Peyer's patch (tissue), 4 donors: ENCODE data around the gene ANP32E. TPM values are rescaled to one million over a fixed set of nuclear protein-coding genes. Genes with fewer than 3 reads are reported as not detected.
"Not testable (repeated sequence)": the region's sequence is repeated elsewhere in the genome, so short reads cannot be mapped to it uniquely, and the experiment has no call there.

Source experiments
- DNase-seq, 3 donors: peaks; one replicate each; pipeline ENCODE4 v3.0.0-alpha.2; 2017 to 2019
- H3K27ac ChIP-seq, 4 donors: fragments of 200-600 bp; sonication (generic); one replicate each; pipeline ENCODE4 v1.5.1; 2016 to 2019
- H3K27me3 ChIP-seq, 2 donors: fragments of 200-600 bp; sonication (generic); one replicate each; pipeline ENCODE4 v1.5.1; 2019
- H3K36me3 ChIP-seq, 3 donors: fragments of 200-600 bp; sonication (generic); one replicate each; pipeline ENCODE4 v1.5.1; 2016 to 2019
- H3K4me1 ChIP-seq, 4 donors: fragments of 200-600 bp; sonication (generic); one replicate each; pipeline ENCODE4 v1.5.1; 2016 to 2019
- H3K4me3 ChIP-seq, 4 donors: fragments of 200-600 bp; sonication (generic); 1 replicate in 3 of 4; 2 replicates in 1 of 4; pipeline ENCODE4 v1.5.1; 2016 to 2019; ENCODE audit warnings: mild to moderate bottlenecking in 1 of 4
- H3K9me3 ChIP-seq, 4 donors: fragments of 200-600 bp; sonication (generic); one replicate each; pipeline ENCODE4 v1.5.1; 2016 to 2019; ENCODE audit warnings: mild to moderate bottlenecking in 1 of 4
- CTCF ChIP-seq, 6 experiments: fragments of 450-650 bp in 4 of 6; fragments of 200-600 bp in 2 of 6; sonication (generic) in 1 of 6; IDR thresholded peaks; one replicate each; pipeline ENCODE4 v1.5.1; 2017 to 2019; ENCODE audit warnings: antibody characterized with exemption in 6 of 6, mild to moderate bottlenecking in 3 of 6, moderate library complexity in 1 of 6
- POLR2A ChIP-seq, 2 donors: fragments of 450-650 bp; IDR thresholded peaks; one replicate each; pipeline ENCODE4 v1.5.1; 2017; ENCODE audit warnings: antibody characterized with exemption in 2 of 2, mild to moderate bottlenecking in 2 of 2, moderate library complexity in 2 of 2
- total RNA-seq, 4 donors: library from RNA; depleted of rRNA; stranded (reverse); fragments of >200 nt; gene quantifications; one replicate each; pipeline ENCODE4 v1.1.0, GENCODE V29; 2016

The ANP32E gene
- total RNA-seq, 4 donors from 2014 or later: 7.3 to 24.8 (median 9.9) TPM

GRCh38 chr1:150249936-150250335 is 14.0 kb upstream of the ANP32E start:
- Histone ChIP-seq H3K36me3 (no peaks in the 10 kb centered on the region), H3K27ac (no peak overlapping the region), H3K4me3 (no peak overlapping the region), H3K9me3 (no peaks in the 10 kb centered on the region), H3K27me3 (no peaks in the 10 kb centered on the region), H3K4me1 (no peaks in the 10 kb centered on the region)
- no peak for DNase-seq
- TF ChIP-seq POLR2A (IDR thresholded peaks at IDR 0.05) (no peak), CTCF (IDR thresholded peaks at IDR 0.05) (no peak)

DNA sequence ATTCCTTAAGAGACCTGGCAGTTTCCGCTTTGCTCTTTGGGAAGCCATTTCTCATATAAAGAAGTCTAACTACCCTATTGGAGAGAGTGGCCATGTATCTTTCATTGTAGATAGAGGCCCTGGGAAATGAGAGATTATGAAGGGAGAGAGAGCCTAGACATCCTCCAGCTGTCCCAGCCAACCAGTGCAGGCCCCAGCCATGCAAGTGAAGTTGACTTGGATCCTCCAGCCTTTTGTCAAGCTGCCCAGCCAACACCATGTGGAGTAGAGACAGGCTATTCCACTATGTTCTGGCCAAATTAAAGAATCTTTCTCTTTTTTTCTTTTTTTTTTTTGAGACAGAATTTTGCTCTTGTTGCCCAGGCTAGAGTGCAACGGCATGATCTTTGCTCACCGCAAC is 7.1 kb upstream of the ANP32E start:
- Histone ChIP-seq H3K4me1 (no peaks in the 10 kb centered on the region), H3K27ac (no peak overlapping the region), H3K27me3 (no peaks in the 10 kb centered on the region), H3K36me3 (no peaks in the 10 kb centered on the region), H3K4me3 (no peak overlapping the region), H3K9me3 (no peaks in the 10 kb centered on the region)
- DNase-seq: no peak
- no peak for TF ChIP-seq CTCF (IDR thresholded peaks at IDR 0.05)
- TF ChIP-seq POLR2A (IDR thresholded peaks at IDR 0.05): no peak

DNA sequence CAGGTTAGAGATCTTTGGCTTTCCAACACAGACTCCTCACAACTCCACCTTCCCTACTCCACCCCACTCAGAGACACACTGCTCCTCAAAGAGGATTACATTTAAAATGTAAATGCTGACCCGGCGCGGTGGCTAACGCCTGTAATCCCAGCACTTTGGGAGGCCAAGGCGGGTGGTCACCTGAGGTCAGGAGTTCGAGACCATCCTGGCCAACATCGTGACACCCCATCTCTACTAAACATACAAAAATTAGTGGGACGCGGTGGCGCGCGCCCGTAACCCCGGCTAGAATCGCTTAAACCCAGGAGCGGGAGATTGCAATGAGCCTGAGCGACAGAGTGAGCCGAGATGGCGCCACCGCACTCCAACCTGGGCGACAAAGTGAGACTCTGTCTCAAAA is 1.8 kb upstream of the ANP32E start:
- no peaks in the 10 kb centered on the region for H3K27me3 ChIP-seq
- peak in 1 of 3 donors; percentile 46 for DNase-seq
- no peak overlapping the region for H3K27ac ChIP-seq
- no peak for TF ChIP-seq POLR2A (IDR thresholded peaks at IDR 0.05)
- TF ChIP-seq CTCF (IDR thresholded peaks at IDR 0.05): no peak
- no peak overlapping the region for H3K4me3 ChIP-seq
- H3K9me3 ChIP-seq: no peaks in the 10 kb centered on the region
- H3K4me1 ChIP-seq: peaks cover 0 to 12% (median 0%) of the 10 kb centered on the region in 4 donors
- no peaks in the 10 kb centered on the region for H3K36me3 ChIP-seq

GRCh38 chr1:150237176-150237575 is 1.3 kb upstream of the ANP32E start:
- H3K4me1 ChIP-seq: peaks cover 0 to 12% (median 0%) of the 10 kb centered on the region in 4 donors
- H3K36me3 ChIP-seq, H3K27ac ChIP-seq, H3K27me3 ChIP-seq, H3K9me3 ChIP-seq, H3K4me3 ChIP-seq: not testable (repeated sequence)
- peak in 1 of 3 donors; percentile 38 for DNase-seq

- no peaks in the 10 kb centered on the region for H3K9me3 ChIP-seq
- H3K27ac ChIP-seq: peak overlapping the region in 3 of 4 donors; percentile 12 to 97 (median 30)
- no peaks in the 10 kb centered on the region for H3K27me3 ChIP-seq
- DNase-seq: peak in 1 of 3 donors; percentile 25
- no peak for TF ChIP-seq POLR2A (IDR thresholded peaks at IDR 0.05)
- TF ChIP-seq CTCF (IDR thresholded peaks at IDR 0.05): no peak
- H3K4me3 ChIP-seq: peak overlapping the region; percentile 68 to 86 (median 74)
- H3K4me1 ChIP-seq: peaks cover 0 to 12% (median 0%) of the 10 kb centered on the region in 4 donors
- H3K36me3 ChIP-seq: no peaks in the 10 kb centered on the region
These were observed 745 bp upstream of the ANP32E start for GRCh38 chr1:150236614-150237100.

- Histone ChIP-seq H3K36me3 (no peaks in the 10 kb centered on the region), H3K4me1 (peaks cover 0 to 12% (median 0%) of the 10 kb centered on the region in 4 donors), H3K27ac (peak overlapping the region; percentile 89 to 97 (median 94)), H3K27me3 (no peaks in the 10 kb centered on the region), H3K4me3 (peak overlapping the region; percentile 68 to 86 (median 74)), H3K9me3 (no peaks in the 10 kb centered on the region)
- TF ChIP-seq POLR2A (IDR thresholded peaks at IDR 0.05) (no peak), CTCF (IDR thresholded peaks at IDR 0.05) (no peak)
- DNase-seq: peak in 2 of 3 donors; percentile 37 to 61
These were observed 539 bp downstream of the ANP32E start for GRCh38 chr1:150235294-150235851.
